NCI-H2081 (cell line): ENCODE data around the gene ZNF45.
"Not testable (repeated sequence)": the region's sequence is repeated elsewhere in the genome, so short reads cannot be mapped to it uniquely, and the experiment has no call there.

Experiments
- DNase-seq, 2 experiments: peaks; one replicate each; lab custom pipeline; 2025; lab: John Stamatoyannopoulos, UW

The ZNF45 gene

DNA sequence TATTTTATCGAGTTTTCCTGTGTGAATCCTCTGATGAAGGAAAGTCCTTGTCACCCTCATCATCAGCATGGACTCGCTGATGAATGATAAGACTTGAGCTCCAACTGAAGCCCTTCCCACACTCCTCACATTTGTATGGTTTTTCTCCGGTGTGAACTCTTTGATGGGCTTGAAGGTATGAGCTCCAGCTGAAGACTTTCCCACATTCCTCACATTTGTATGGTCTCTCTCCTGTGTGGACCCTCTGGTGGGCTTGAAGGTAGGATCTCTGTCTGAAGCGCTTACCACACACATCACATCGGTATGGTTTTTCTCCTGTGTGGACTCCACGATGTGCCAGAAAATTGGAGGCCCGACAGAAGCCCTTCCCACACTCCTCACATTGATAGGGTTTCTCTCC, 21.7 kb downstream of the ZNF45 start:
- no peak for DNase-seq

DNA sequence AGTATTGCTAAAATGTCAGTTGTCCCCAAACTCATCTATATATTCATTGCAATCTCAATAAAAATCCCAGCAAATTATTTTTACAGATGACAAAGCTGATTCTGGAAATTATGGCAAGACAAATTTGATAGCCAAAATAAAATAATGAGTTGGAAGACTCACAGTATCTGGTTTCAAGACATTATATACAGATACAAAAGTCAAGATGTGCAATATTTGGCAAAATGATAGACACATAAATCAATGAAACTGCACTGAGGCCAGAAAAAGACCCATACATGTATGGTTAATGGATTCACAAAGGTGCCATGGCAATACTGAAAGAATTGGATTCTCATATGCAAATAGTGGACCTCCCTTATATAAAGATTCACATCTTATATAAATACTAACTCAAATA, 24.2 kb downstream of the ZNF45 start:
- no peak for DNase-seq

DNA sequence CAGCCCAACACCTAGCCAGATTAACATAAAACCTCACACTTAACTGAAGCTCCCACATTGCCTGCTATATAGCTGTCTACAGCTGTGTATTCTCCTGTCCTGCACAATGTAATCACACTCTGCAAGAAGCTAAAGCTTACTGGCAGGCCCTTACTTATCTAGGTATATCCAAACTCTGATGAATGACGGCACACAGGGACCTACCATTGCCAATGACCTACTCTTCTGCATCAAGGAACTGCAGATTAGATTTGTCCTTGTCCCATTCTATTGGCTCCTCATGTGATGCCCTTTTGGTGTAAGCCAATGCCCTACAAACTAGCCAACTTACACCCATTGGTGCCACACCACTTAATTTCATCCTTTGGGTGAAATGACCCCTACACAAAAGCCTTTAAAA, 26.4 kb downstream of the ZNF45 start:
- no peak for DNase-seq

DNA sequence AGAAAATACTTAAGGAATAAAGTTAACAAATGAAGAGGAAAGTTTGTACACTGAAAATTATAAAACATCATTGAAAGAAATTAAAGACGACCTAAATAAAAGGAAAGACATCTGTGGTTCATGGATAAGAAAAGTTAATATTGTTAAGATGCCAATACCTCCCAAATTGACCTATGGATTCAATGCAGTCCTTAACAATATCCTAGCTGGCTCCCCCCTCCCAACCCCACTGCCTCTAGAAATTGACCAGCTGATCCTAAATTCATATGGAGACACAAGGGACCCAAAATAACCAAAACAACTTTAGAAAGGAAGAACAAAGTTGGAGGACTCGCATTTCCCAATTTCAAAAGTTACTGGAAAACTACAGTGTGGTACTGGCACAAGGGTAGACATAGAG, 28.3 kb downstream of the ZNF45 start:
- no peak for DNase-seq

DNA sequence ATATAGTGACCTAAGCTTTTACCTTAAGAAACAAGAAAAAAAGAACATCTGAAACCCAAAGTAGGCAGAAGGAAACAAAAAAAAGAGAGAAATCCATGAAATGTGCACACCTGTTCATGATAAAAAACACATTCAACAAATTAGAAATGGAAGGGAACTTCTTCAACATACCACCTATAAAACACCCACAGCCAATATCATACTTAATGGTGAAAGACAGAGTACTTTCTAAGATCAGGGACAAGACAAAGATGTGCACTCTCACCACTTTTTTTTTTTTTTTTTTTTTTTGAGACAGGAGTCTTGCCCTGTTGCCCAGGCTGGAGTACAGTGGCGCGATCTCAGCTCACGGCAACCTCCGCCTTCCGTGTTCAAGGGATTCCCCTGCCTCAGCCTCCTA, 29.2 kb downstream of the ZNF45 start:
- DNase-seq: no peak

DNA sequence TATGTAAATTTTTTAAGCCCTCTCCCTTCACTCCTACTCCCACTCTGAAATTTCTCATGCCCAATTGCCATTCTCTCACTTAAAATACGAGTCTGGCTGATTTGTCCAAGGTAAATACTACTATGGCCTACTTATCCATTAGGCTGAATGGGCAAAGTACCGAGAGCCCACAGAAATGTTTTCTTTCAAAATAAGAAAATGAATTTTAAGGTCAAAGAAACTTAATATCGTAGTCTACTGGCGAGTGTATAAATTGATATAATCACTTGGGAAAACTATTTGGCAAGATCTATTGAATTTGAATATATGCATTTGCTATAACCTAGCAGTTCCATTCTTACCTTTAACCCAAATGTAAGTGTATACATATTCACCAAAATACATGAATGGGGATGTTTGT, 32.7 kb downstream of the ZNF45 start:
- no peak for DNase-seq

DNA sequence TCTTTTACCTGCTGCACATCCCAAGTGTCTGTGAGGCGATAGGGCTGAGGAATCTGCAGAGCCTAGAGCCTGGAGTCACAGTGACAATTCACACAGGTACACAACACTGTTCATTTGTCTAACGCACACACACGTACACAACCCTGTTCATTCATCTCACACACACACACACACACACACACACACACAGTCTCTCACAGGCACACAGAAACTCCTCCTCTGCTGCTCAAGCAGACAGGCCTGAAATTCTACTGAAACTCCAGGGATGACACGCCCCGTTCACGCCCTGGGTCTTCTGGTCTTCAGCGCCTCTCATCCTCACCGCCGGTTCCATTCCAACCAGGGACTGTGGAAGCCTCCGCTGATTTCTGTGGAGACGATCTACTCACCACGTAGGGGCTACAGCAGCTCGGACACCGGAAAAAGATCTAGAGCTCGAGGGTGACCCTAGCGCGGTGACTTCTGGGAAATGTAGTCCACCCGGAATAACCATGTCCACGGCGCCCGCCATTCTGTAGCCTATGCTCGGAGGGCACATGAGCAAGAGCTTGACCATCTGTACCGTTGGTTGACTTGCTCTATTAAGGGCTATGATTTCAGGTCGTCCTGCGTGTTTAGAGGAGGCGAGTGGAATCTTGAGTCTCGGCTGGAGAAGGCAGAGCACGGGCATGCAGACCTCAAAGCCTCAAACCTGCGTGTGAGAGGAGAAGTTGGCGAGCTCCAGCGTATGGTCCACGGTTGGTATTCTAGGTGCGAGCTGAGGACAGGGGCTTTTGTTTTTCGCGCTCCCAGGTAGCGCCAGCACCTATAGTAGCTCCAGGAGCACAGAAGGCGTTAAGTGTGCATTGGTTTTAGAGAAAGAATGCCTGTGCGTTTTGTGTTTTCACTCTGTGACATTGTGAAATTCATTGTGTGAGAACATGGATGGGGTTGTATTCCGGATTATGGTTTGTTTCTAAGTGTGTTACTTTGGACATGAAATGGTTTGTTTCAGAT, 33.4 kb downstream of the ZNF45 start:
- DNase-seq: peak; percentile 45 to 80

DNA sequence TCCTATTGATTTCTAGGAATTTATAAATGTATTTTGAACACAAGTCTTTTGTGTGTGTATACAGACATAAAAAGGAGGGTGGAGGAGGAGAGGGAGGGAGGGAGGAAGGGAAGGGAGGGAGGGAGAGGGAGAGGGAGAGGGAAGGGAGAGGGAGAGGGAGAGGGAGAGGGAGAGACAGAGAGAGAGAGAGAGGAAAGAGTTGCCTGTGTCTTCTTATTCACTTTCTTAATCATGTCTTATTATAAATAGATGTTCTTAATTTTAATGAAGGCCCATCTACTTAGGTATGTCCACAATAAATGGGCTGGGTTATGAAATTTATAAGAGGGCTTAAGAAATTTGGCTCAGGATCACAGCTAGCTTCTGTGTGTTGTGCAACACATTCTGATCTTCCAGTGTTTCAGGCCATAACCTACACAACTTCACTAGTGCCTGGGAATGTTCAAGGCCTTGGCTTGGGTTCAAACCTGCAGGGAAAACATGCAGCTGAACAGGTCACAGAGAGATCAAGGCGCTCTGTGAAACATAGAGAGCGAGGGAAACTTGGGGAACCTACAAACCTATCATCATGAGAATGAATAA, 39.3 kb downstream of the ZNF45 start:
- DNase-seq: no peak

DNA sequence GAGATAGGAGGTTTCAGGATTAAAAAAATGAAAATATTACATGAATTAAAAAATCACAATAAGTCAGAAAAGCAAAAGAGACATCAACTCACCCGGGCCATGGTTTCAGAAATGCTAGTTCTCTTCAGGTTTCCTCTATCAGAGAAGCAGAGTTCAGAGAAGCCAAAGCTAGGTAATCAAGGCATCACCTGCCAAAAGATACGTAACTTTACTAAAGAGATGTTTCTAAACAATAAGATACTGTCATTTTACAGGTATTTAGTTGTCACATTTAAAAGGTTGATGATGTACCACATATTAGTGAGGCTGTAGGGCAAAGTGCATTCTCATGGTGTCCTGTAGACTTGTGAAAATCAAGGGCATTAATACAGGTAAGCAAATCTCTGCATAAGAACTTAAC, 51.2 kb downstream of the ZNF45 start, which contains the start of gene ZNF404:
Gene ZNF404, minus strand, starts transcription at position 101 of the 400 bp plus-strand sequence.
- DNase-seq: no peak

DNA sequence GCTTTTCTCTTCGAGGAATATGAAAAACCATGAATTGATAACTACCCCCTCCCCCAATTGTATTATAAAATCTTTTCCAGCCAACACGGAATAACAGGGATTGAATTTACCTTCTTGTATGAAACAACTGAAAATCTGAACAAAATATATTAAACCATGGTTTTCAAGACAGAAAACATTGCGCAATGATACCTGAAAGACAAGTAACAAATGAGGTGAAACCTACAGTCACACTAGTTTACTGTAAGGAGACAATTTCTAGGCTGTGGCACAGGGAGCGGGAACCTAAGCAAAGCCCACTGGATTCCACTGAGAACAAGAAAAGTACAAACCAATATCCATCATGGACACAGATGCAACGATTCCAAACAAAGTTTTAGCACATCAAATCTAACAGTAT, 54.6 kb downstream of the ZNF45 start:
- DNase-seq: no peak

DNA sequence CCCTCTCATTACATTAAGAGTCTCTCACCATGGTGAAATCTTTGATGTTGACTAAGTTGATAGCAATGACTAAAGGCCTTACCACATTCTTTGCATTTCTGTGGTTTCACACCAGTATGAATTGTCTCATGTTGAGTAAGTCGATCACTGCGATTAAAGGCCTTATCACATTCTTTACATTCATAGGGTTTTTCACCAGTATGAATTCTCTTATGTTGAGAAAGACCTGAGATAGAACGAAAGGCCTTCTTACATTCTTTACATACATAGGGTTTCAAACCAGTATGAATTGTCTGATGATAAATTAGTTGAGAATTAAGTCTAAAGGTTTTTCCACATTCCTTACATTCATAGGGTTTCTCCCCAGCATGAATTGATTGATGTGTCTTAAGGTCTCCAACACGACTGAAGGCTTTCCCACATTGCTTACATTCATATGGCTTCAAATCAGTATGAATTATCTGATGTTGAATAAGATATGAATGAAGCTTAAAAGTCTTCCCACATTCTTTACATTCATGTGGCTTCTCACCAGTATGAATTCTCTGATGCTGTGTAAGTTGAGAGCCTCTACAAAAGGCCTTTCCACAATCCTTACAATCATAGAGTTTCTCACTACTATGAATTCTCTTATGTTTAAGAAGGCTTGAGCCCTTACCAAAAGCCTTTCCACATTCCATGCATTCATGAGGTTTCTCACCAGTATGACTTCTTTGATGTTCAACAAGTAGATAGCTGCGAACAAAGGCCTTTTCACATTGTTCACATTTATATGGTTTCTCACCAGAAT, 62.3 kb downstream of the ZNF45 start:
- DNase-seq: no peak

DNA sequence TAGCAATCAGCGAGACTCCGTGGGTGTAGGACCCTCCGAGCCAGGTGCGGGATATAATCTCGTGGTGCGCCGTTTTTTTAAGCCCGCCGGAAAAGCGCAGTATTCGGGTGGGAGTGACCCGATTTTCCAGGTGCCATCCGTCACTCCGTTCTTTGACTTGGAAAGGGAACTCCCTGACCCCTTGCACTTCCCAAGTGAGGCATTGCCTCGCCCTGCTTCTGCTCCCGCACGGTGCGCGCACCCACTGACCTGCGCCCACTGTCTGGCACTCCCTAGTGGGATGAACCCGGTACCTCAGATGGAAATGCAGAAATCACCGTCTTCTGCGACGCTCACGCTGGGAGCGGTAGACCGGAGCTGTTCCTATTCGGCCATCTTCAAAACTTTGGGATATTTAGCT, 68.2 kb downstream of the ZNF45 start:
- DNase-seq: not testable (repeated sequence)
